A204.1 (cell line): Measurements from ENCODE around the gene FGF3.
"Not testable (repeated sequence)": the region's sequence is repeated elsewhere in the genome, so short reads cannot be mapped to it uniquely, and the experiment has no call there.

Experiments
- FAIRE-seq: peaks from 2 replicates; lab custom pipeline; 2012; peaks lifted over from hg19 to GRCh38; lab: Jason Lieb, UNC

The FGF3 gene

DNA sequence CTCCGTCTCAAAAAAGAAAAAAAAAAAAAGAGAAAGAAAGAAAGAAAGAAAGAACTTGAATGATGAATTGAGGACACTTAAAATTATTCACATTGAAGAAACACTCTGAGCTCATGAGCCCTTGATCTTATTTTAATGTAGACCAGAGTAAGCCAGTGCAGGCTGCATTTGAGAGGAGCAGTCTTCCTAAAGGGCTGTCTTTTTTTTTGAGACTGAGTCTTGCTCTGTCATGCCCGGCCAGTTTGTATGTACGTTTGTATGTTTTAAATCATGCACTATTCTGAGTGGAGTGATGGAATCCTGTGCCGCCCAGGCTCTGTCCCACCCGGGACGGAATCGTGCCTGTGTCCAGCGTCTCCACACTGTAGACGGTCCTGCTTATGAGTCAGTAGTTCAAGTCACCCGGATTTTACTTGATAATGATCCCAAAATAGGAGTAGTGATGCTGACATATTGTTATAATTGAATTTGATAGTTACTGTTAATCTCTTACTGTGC, 53.7 kb downstream of the FGF3 start:
- no peak for FAIRE-seq

- FAIRE-seq, result not testable (repeated sequence)
Observed at GRCh38 chr11:69764918-69765317, 54.3 kb downstream of the FGF3 start.

DNA sequence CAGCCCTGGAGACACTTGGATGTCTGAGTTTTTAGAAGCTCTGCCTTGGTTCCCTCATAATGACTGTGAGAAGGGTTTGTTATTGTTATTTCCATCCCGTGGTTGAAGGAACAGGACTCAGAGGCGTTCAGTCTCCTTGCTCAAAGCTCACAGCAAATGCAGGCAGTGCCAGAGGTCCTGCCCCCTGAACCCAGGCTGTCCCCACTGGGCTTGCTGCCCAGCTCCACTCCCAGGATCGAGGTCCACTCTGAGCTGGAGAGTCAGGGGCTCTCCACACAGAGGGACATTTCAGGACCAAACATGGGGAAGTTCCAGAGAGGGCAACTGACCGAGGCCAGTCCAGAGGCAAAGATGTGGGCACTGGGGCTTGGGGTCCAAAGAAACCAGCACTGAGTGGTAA, 58.9 kb downstream of the FGF3 start:
- no peak for FAIRE-seq
